Hematopoietic multipotent progenitor cell treated with erythropoietin and hydrocortisone succinate and interleukin-3 and kit ligand, for 8 days (in vitro differentiated cells): ENCODE results near the gene CHEK2.
"Not testable (repeated sequence)": the region's sequence is repeated elsewhere in the genome, so short reads cannot be mapped to it uniquely, and the experiment has no call there.

Experiments
- DNase-seq: peaks from one replicate; pipeline ENCODE4 v3.0.0-alpha.2; 2015

CHEK2 gene

DNA sequence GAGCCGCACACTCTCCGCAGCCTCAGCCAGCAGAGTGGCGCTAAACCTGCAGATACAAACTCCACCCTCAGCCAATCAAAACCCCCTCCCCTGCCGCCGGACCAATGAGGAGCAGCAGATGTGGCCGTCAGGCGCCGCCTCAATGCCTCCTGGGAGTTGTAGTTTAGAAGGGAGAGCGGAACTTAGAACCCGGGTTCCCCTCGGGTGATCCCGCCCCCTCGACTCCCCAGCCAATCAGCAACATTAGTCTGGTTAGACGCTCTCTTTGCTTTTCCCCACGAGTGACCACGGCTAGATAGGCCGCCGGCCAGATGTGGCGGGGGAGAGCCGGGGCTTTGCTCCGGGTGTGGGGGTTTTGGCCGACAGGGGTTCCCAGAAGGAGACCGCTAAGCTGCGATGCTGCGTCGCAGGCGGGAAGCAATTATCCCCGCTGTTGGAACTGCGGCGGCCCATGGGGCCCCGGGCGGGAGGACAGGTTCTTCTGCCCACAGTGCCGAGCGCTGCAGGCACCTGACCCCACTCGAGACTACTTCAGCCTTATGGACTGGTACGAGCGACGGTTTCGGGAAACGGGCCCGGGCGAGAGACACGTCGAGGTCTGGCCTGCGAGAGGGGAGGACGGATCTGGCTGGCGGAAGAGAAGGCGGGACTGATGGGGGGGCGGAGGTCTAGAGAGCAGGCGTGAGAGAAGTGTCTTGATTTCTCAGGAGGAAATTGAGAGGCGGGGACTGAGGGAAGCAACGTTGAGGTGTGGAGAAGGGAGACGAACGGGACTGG lies at the start of gene CHEK2, which contains the start of gene HSCB:
CHEK2 (minus strand) TSS at position 36 of the 777 bp plus-strand sequence. CDS start 7,099 bp downstream, outside the sequence.
HSCB (plus strand) TSS at position 255 of the 777 bp plus-strand sequence; CDS start at position 312, 57 bp downstream.
- DNase-seq, result peak; percentile 99

DNA sequence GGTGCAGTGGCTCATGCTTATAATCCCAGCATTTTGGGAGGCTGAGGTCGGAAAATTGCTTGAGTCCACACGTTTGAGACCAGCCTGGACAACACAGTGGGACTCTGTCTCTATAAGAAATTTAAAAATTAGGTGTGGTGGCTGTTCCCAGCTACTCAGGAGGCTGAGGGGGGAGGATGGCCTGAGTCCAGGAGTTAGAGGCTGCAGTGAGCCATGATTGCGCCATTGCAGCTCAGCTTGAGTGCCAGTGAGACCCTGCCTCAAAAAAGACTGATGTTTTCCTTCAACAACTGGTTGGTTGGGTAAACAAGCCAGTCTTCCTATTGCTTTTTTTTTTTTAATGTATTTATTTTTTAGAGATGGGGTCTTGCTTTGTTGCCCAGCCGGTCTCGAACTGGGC lies 49.5 kb upstream of the CHEK2 start:
- DNase-seq, result no peak

DNA sequence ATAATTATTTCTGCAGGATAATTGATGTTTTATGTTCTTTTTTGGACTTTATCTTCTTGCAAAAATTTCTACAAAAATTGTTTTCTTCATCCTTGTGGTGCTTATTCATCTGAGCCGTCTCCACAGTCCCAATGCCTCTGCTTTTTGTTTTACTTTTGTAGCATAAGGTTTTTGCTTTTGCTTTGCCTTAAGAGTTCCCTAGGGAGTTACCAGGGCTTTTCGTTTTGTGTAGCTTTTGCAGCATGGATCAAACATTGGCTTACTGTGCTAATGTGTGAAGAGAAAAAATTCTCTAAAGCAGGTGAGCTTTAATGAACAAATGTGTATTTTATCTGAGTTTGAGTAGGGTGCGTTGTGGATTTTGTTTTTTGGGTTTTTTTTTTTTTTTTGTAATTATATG lies 47.0 kb upstream of the CHEK2 start:
- no peak for DNase-seq

DNA sequence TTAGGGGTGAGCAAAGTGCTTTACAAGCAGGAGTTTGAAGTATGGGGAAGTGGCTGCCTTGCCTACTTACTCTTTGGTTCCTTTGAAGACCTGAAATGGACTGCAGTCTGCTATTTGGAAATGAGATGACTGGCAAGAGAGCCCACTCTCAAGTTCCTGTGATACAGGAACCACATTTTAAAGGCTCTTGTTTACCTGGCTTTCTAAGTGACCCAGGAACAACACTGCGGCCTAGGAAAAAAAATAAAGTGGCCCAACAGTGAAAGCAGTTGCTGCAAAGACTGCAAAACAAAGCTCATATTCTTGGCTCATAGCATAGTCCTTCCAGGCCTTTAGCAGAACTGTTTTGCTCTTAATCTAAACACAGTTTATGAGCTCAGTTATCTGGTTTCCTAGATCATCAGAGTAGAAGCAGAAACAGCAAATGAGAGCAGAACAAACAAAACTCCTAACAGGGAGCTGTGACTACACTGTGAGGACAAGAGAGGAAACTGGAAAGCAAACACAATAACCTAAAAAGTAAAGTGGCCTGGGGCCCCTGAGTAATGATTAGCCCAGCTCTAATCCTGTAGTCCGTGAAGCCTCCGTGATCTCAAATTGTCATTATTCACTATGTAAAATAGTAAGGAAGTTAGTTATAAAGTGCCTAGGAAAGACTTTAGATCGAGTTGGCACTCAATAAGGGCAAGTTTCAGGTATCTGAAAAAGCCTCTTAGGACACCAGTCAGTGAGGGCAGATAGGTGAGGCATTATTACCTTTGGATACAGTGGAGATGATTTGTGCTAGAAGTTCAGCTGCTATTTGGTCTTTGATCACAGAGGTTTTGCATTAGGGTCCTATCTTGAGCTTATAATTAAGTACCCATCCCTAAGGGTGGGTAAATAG lies 42.4 kb upstream of the CHEK2 start:
- no peak for DNase-seq

DNA sequence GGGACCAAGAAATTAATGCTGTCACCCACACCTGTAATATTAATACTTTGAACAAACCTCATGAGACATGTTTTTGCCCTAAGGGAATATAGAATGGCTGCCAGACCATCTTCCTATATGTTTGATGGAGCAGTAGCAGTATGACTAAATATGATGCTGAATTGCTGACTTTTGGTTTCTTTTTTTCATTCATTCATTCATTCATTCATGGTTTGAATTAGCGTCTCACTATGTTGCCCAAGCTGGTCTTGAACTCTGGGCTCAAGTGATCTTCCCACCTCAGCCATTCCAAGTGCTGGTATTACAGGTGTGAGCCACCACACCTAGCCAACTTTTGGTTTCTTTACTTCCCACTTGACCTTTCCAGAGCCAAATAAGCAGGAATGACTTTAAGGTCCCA lies 38.7 kb upstream of the CHEK2 start:
- no peak for DNase-seq

DNA sequence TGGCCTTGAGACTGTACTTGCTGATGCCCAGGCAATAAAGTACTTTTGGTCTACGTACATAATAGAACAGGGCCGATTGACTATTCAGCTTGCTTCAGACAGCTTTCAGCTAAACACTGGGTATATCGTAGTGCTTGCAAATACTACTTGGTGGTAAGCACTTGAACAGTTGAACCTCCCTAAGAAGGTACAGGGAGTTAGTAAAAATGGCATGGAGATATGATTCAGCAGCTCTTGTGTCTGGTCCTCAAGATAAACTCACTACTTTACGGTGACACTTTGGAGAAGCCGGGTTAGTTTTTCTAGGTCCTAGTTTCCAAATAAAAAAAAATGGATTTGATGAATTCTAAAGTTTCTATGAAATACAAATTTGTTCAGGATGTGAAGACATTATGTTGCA lies 38.2 kb upstream of the CHEK2 start:
- DNase-seq, result peak; percentile 65

DNA sequence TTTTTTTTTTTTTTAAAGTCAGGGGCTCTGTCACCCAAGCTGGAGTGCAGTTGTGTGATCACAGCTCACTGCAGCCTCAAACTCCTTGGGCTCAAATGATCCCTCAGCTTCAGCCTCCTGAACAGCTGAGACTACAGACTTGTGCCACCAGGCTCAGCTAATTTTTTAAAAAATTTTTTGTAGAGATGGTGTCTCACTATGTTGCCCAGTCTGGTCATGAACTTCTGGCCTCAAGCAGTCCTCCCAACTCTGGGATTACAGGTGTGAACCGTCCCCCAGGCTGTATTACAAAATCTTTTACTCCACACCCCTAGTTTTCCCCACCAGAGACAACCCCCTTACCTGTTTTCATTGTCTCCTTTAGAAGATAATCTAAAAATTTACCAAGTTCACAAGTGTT lies 32.8 kb upstream of the CHEK2 start:
- DNase-seq, result no peak

DNA sequence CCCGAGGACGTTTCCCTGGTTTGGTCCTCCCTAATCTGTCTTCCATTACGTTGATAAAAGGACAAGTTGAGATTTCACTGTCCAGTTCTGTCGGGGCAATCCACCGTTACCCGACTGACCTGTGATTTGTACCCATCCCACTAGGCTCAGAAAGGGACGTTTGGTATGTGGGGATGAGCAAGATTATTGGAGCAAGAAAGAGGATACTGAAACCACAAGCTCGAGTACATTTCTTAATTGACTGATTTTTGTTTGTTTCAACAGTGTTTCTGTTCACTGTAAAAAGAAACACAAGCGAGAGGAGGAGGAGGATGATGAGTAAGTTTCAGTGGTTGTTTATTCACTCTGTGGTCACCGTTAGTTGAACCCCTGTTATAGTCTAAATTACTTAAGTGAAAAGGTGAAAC lies 31.8 kb upstream of the CHEK2 start:
- no peak for DNase-seq

DNA sequence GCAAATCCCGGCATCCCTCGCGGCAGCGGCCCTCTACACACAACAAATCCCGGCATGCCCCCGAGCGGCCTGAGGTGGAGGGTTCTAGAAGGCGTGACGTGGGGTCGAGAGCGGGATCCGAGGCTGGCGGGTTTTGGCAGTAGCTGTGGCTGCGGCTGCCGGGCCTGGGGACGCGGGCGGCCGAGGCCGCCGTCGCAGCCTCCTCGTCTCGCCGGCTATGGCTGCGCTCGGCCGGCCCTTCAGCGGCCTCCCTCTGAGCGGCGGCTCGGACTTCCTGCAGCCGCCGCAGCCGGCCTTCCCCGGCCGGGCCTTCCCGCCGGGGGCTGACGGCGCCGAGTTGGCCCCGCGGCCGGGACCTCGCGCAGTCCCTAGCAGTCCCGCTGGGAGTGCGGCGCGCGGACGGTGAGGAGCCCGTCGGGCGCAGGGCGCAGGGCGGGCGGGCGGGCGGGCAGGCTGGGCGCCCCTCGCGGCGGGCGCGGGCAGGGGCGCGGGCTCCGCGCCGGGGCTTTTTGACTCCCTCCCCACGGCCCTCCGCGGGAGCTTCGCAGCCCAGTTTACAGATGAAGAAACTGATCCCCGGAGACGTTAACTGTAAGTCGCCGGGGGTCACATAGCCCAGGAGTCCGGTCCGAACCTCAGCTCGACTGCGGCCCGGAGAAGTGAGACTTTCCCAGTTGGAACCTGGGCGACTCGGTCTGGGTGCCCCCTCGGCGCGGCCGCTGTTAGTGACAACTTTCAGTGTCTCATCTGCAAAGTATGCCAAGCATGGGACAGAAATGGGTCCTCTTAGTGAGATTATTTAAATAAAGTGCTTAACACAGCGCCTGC lies 31.2 kb upstream of the CHEK2 start, which contains the start of gene CCDC117:
CCDC117 (plus strand) TSS at position 63 of the 828 bp plus-strand sequence; CDS start at position 218, 155 bp downstream.
- DNase-seq, result peak; percentile 96

- peak; percentile 27 for DNase-seq
Observed at GRCh38 chr22:28771195-28771791, 29.7 kb upstream of the CHEK2 start.

- DNase-seq, result no peak
Observed at GRCh38 chr22:28769394-28770085, 27.9 kb upstream of the CHEK2 start.

DNA sequence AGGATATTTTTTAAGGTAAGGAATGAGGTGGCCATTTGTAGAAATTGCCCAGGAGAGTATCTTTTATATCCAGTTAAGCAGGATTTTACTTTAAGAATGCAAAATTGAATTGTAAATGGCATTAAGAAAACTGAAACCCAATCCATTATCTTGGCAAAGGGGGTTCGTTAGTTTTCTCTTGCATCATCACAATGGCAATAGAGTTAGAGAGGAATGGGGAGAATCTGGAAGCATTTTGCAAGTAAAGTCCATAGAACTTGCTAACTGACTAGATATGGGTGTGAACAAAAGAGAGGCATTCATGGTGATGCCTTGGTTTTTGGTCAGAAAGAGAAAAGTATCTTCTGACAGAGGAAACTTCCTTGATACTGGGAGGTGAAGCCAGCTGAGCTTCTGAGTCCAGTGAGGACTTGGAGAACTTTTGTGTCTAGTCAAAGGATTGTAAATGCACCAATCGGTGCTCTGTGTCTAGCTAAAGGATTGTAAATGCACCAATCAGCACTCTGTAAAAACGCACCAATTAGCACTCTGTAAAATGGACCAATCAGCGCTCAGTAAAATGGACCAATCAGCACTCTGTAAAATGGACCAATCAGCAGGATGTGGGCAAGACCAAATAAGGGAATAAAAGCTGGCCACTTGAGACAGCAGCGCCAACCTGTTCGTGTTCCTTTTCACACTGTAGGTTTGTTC lies 27.2 kb upstream of the CHEK2 start:
- DNase-seq, result no peak

DNA sequence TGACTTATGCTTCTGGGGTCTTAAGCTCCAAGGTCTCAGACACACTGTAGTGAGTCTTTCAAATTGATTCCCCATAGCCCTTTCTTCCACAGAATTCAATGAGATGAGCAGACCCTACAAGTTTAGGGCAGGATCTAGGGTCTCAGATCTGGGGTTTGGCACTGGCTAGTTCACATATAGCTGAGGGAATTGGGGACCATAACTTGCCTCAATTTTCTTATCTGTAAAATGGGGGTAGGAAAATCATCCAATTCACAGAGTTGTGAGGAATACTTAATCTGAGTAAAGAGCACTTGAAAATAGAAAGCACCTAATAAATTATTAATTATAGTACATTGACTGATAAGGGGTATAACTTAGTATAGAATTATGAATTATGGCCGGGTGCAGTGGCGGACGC lies 25.0 kb upstream of the CHEK2 start:
- DNase-seq, result no peak

DNA sequence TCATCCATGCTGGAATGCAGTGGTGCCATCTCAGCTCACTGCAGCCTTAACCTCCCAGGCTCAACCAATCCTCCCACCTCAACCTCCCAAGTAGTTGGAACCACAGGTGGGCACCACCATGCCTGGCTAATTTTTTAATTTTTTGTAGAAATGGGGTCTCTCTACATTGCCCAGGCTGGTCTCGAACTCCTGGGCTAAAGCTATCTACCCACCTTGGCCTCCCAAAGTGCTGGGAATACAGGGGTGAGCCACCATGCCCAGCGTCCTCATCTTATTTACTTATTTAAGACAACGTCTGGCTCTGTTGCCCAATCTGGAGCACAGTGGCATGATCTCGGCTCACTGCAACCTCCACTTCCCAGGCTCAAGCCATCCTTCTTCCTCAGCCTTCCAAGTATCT lies 20.4 kb upstream of the CHEK2 start:
- not testable (repeated sequence) for DNase-seq

GRCh38 chr22:28761449-28761755 lies 19.8 kb upstream of the CHEK2 start:
- DNase-seq, result no peak

DNA sequence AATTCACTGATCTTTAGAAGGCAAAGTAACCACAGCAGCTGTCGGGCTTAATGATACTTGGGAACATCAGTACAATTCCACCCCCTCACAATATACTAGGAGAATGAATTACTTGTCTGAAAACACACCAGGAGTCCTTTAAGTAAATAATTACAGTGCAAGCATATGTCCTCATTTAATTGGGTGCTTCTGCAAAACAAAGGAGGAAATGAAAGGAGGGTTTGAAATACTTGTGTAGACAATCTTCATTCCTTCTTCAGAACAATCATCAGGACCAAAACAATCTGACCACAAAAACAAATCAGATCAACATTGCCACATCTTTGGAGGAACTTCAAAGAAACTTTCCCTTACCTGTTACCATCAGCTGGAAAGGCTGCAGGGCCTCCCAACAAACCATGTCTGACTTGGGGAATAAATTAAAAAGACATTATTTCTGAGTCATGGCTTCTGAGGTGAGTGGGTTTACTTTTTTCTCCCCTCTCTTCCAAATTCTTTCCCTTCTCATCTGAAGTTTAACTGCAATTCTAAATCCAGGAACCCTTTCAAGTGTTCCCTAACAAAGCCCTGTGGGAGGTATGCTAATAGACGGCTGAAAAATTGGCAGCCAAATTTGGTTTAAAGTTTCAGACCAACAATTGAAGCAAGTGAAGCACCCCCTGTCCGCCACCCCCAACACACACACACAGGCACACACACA lies 18.4 kb upstream of the CHEK2 start:
- DNase-seq, result no peak

GRCh38 chr22:28754512-28754911 lies 12.9 kb upstream of the CHEK2 start:
- not testable (repeated sequence) for DNase-seq

DNA sequence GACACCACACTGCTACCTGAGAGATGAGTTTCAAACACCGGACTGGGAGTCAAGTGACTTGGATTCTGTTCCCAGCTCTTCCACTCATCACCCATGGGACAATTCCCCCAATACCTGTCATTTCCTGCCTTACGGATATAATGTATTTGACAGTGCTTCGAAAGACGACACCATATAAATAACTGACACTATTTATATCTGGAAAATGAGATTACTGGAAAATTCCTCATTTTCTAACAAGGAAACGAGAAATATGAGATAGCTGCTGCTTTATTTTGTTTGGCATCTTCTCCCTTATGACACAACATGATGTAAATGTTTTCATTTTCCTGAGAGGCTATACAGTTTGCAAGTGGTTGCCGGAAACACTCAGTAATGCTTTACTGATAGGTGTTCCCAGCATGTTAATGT lies 8.9 kb upstream of the CHEK2 start:
- DNase-seq, result no peak

DNA sequence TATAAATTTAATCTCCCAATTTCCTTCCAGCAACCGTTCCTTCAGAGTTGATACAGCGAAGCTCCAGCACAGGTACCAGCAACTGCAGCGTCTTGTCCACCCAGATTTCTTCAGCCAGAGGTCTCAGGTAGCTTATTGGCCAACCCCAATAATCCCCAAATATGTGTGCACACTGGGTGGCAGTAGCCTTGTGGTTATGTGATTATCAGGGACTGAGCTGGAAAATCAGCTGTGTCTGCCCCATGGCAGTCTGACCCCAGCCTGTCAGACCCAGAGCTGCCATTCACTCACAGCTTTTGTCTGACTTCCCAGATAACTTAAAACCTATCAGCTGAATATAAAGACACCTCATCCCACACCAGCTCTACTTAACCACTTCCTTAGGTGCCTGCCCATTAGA lies 2.2 kb upstream of the CHEK2 start:
- DNase-seq, result peak; percentile 23

DNA sequence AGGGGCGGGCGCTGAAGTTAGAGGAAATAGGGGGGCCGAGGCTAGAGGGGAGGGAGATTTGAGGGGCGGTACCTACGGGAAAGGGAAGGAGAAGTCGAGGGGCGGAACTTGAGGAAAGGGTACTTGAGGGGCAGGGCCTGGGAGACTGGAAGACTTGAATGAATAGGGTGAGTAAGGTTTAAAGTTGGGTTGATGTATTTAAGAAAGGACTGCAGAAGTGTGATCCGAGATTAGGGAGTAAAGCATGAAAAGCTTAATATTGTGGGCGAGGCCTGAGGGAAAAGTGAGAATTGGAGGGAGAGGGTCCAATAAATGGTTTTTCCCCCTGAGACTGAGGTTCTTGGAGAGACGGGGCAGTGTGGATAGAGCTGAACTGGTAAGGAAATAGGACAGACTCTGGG lies 942 bp upstream of the CHEK2 start:
- DNase-seq, result no peak
